IMR-90 (cell line): Measurements from ENCODE around the gene TTLL7.

ENCODE experiments used
- CEBPB ChIP-seq: IDR thresholded peaks from 2 replicates; pipeline ENCODE4 v1.6.1; 2012; ENCODE audit warnings: low read depth, low read length, improper control_type of control experiment
- MAFK ChIP-seq: IDR thresholded peaks from 2 replicates; pipeline ENCODE4 v1.6.1; 2012; ENCODE audit warnings: low read depth, low read length, improper control_type of control experiment
- MXI1 ChIP-seq: IDR thresholded peaks from 2 replicates; pipeline ENCODE4 v1.6.1; 2012; ENCODE audit warnings: low read depth, mild to moderate bottlenecking, low read length, moderate library complexity, borderline replicate concordance
- NFE2L2 ChIP-seq: fragments of 150-350 bp; IDR thresholded peaks from 2 replicates; pipeline ENCODE4 v1.6.1; 2016; ENCODE audit warnings: low read depth, mild to moderate bottlenecking, low read length
- POLR2A ChIP-seq: IDR thresholded peaks from 2 replicates; pipeline ENCODE4 v1.6.1; 2012; ENCODE audit warnings: mild to moderate bottlenecking, low read depth, low read length
- RAD21 ChIP-seq: IDR thresholded peaks from 2 replicates; pipeline ENCODE4 v1.6.1; 2012; ENCODE audit warnings: low read length, improper control_type of control experiment
- RCOR1 ChIP-seq: IDR thresholded peaks from 2 replicates; pipeline ENCODE4 v1.6.1; 2012; ENCODE audit warnings: mild to moderate bottlenecking, low read length, improper control_type of control experiment; ENCODE audit not compliant: insufficient replicate concordance
- SMC3 ChIP-seq: fragments of 150-350 bp; IDR thresholded peaks from 2 replicates; pipeline ENCODE4 v1.6.1; 2016; ENCODE audit warnings: low read depth, mild to moderate bottlenecking, antibody characterized with exemption, low read length, moderate library complexity
- TF ChIP-seq, protein P1 (sequence below): conservative IDR thresholded peaks from 2 replicates; pipeline ENCODE4 v1.5.1; 2012; ENCODE audit warnings: mild to moderate bottlenecking, low read depth, low read length, improper control_type of control experiment
- TF ChIP-seq, protein P2 (sequence below): fragments of 150-350 bp; IDR thresholded peaks from 2 replicates; pipeline ENCODE4 v1.6.1; 2016; ENCODE audit warnings: low read depth, mild to moderate bottlenecking, low read length, moderate library complexity, borderline replicate concordance
- TF ChIP-seq, protein P3 (sequence below): fragments of 150-350 bp; IDR thresholded peaks from 2 replicates; pipeline ENCODE4 v1.6.1; 2017; ENCODE audit warnings: mild to moderate bottlenecking, antibody characterized with exemption, low read length, low read depth

DNA sequence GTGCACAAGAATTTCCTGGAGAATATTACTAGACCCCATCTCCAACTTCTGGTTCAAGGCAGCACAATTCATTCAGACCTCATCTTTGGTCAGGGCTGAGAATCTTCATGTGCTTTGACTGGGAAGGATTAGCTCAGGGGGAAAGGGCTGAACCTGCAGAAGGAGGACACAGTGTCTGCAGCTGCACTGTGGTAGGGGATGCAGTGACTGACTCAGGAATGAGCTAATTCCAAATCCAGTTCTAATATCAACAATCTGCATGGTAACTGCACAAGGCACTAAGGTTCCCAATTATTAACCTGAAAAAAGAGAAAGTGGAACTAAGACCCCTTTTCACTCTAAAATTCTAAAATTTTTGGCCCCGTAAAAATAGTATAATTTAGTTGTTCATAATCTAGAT, 31.6 kb downstream of the TTLL7 start:
- TF ChIP-seq, protein P1, sequence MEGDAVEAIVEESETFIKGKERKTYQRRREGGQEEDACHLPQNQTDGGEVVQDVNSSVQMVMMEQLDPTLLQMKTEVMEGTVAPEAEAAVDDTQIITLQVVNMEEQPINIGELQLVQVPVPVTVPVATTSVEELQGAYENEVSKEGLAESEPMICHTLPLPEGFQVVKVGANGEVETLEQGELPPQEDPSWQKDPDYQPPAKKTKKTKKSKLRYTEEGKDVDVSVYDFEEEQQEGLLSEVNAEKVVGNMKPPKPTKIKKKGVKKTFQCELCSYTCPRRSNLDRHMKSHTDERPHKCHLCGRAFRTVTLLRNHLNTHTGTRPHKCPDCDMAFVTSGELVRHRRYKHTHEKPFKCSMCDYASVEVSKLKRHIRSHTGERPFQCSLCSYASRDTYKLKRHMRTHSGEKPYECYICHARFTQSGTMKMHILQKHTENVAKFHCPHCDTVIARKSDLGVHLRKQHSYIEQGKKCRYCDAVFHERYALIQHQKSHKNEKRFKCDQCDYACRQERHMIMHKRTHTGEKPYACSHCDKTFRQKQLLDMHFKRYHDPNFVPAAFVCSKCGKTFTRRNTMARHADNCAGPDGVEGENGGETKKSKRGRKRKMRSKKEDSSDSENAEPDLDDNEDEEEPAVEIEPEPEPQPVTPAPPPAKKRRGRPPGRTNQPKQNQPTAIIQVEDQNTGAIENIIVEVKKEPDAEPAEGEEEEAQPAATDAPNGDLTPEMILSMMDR: no peak
- TF ChIP-seq SMC3: no peak
- no peak for TF ChIP-seq RCOR1
- TF ChIP-seq MAFK: no peak
- TF ChIP-seq POLR2A: no peak
- no peak for TF ChIP-seq CEBPB
- TF ChIP-seq MXI1: no peak
- TF ChIP-seq RAD21: no peak
- TF ChIP-seq, protein P2, sequence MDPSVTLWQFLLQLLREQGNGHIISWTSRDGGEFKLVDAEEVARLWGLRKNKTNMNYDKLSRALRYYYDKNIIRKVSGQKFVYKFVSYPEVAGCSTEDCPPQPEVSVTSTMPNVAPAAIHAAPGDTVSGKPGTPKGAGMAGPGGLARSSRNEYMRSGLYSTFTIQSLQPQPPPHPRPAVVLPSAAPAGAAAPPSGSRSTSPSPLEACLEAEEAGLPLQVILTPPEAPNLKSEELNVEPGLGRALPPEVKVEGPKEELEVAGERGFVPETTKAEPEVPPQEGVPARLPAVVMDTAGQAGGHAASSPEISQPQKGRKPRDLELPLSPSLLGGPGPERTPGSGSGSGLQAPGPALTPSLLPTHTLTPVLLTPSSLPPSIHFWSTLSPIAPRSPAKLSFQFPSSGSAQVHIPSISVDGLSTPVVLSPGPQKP: no peak
- TF ChIP-seq NFE2L2: no peak
- TF ChIP-seq, protein P3, sequence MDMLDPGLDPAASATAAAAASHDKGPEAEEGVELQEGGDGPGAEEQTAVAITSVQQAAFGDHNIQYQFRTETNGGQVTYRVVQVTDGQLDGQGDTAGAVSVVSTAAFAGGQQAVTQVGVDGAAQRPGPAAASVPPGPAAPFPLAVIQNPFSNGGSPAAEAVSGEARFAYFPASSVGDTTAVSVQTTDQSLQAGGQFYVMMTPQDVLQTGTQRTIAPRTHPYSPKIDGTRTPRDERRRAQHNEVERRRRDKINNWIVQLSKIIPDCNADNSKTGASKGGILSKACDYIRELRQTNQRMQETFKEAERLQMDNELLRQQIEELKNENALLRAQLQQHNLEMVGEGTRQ: no peak
